Loucy (cell line): Measurements from ENCODE around the gene ATP9A.
"Not testable (repeated sequence)": the region's sequence is repeated elsewhere in the genome, so short reads cannot be mapped to it uniquely, and the experiment has no call there.

Experiments
- H2AFZ ChIP-seq: fragments of 200-600 bp; sonication (generic); 2 replicates; pipeline ENCODE4 v1.6.0; 2016; ENCODE audit warnings: antibody characterized with exemption, mild to moderate bottlenecking, low read length, moderate library complexity
- H3F3A ChIP-seq: fragments of 200-600 bp; 2 replicates; pipeline ENCODE4 v1.6.0; 2016; ENCODE audit warnings: antibody characterized with exemption, low read depth, mild to moderate bottlenecking
- H3K27me3 ChIP-seq: fragments of 200-600 bp; sonication (generic); 2 replicates; pipeline ENCODE4 v1.6.1; 2014; ENCODE audit warnings: low read length, mild to moderate bottlenecking; ENCODE audit not compliant: insufficient read depth, poor library complexity, severe bottlenecking
- H3K36me3 ChIP-seq: fragments of 200-600 bp; sonication (generic); 2 replicates; pipeline ENCODE4 v1.6.1; 2016; ENCODE audit warnings: low read length; ENCODE audit not compliant: insufficient read depth
- H3K4me1 ChIP-seq: fragments of 200-600 bp; sonication (generic); 2 replicates; pipeline ENCODE4 v1.5.1; 2014; ENCODE audit warnings: low read length, mild to moderate bottlenecking; ENCODE audit not compliant: insufficient read depth, poor library complexity, severe bottlenecking
- H3K4me2 ChIP-seq: fragments of 200-600 bp; sonication (generic); 2 replicates; pipeline ENCODE4 v1.6.0; 2014; ENCODE audit warnings: antibody characterized with exemption, low read length, low read depth, mild to moderate bottlenecking; ENCODE audit not compliant: poor library complexity, severe bottlenecking
- H3K4me3 ChIP-seq: fragments of 200-600 bp; sonication (generic); 2 replicates; pipeline ENCODE4 v1.5.1; 2014; ENCODE audit warnings: low read length, mild to moderate bottlenecking, mixed read lengths; ENCODE audit not compliant: poor library complexity, severe bottlenecking
- H3K79me2 ChIP-seq: fragments of 200-600 bp; sonication (generic); 2 replicates; pipeline ENCODE4 v1.6.1; 2014; ENCODE audit warnings: low read length; ENCODE audit not compliant: insufficient read depth
- H3K9ac ChIP-seq: fragments of 200-600 bp; sonication (generic); 2 replicates; pipeline ENCODE4 v1.6.0; 2014; ENCODE audit warnings: mild to moderate bottlenecking, low read depth, low read length, moderate library complexity; ENCODE audit not compliant: poor library complexity, severe bottlenecking
- H3K9me2 ChIP-seq: fragments of 200-600 bp; sonication (generic); replicated peaks from 2 replicates; pipeline ENCODE4 v1.6.1; 2016; ENCODE audit warnings: low read depth, low read length, mixed read lengths
- H3K9me3 ChIP-seq: fragments of 200-600 bp; sonication (generic); 2 replicates; pipeline ENCODE4 v1.6.1; 2014; ENCODE audit warnings: mild to moderate bottlenecking, antibody characterized with exemption, low read length, low read depth; ENCODE audit not compliant: insufficient read depth
- H4K20me1 ChIP-seq: fragments of 200-600 bp; sonication (generic); 2 replicates; pipeline ENCODE4 v1.6.0; 2014; ENCODE audit warnings: antibody characterized with exemption, low read length, mild to moderate bottlenecking; ENCODE audit not compliant: insufficient read depth, poor library complexity, severe bottlenecking
- EZH2phosphoT487 ChIP-seq: fragments of 200-600 bp; IDR thresholded peaks from 2 replicates; pipeline ENCODE4 v1.6.1; 2018; ENCODE audit warnings: antibody characterized with exemption, mild to moderate bottlenecking, moderate library complexity, borderline replicate concordance
- TF ChIP-seq, protein P1 (sequence below): fragments of 200-600 bp; sonication (generic); conservative IDR thresholded peaks from 2 replicates; pipeline ENCODE4 v1.5.1; 2014; ENCODE audit warnings: mild to moderate bottlenecking, antibody characterized with exemption, low read length

Gene ATP9A

DNA sequence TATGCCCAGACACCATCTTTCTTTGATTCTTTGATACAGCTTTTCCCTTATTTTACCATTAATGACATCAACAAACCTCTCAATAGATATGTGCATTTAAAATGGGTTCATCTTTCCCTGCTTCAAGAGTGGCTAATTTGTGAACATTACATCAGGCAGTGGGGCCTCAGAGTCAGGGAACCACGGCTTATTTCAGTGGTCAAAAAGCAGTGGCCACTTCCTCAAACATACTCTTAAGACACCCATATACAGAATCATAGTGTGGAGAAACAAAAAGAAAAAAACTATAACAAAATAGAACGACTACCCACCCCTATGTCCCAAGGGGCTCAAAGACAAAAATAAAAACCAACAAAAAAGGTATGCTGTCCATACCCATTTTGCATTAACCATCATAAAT lies 21.2 kb upstream of the ATP9A start:
- Histone ChIP-seq H3K9me2 (no peaks in the 10 kb centered on the region; the same call in 1 of the 2 replicates), H3K27me3 (no peaks in the 10 kb centered on the region), H3K79me2 (no peaks in the 10 kb centered on the region), H3F3A (no peaks in the 10 kb centered on the region), H3K4me2 (no peak overlapping the region), H3K4me1 (no peaks in the 10 kb centered on the region), H2AFZ (0 out of 2 replicates have a peak overlapping the region, but pooled peaks have one; percentile 8), H3K9me3 (no peaks in the 10 kb centered on the region), H4K20me1 (no peaks in the 10 kb centered on the region), H3K9ac (no peak overlapping the region), H3K4me3 (no peak overlapping the region), H3K36me3 (no peaks in the 10 kb centered on the region)
- TF ChIP-seq, protein P1, sequence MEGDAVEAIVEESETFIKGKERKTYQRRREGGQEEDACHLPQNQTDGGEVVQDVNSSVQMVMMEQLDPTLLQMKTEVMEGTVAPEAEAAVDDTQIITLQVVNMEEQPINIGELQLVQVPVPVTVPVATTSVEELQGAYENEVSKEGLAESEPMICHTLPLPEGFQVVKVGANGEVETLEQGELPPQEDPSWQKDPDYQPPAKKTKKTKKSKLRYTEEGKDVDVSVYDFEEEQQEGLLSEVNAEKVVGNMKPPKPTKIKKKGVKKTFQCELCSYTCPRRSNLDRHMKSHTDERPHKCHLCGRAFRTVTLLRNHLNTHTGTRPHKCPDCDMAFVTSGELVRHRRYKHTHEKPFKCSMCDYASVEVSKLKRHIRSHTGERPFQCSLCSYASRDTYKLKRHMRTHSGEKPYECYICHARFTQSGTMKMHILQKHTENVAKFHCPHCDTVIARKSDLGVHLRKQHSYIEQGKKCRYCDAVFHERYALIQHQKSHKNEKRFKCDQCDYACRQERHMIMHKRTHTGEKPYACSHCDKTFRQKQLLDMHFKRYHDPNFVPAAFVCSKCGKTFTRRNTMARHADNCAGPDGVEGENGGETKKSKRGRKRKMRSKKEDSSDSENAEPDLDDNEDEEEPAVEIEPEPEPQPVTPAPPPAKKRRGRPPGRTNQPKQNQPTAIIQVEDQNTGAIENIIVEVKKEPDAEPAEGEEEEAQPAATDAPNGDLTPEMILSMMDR: no peak
- TF ChIP-seq EZH2phosphoT487: no peak

DNA sequence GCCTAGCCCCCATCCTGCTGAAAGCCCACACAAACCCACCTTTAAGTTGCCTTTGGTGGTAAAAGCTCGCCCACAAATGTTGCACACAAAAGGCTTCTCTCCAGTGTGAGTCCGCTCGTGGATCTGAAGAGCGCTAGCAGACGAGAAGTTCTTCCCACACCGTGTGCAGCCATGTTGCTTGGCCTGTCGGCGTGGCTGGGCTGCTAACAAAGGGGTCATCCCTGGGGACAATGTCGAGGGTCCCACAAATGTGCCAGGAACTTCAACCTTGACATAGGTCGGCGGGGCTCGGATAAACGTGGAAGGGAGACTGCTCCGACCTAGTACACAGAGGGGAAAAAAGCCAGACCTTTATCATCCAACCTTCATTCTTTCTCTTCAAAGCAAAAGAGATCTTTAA lies 20.6 kb upstream of the ATP9A start:
- H3K36me3 ChIP-seq: no peaks in the 10 kb centered on the region
- no peaks in the 10 kb centered on the region; the same call in 1 of the 2 replicates for H3K9me2 ChIP-seq
- H3K4me3 ChIP-seq: no peak overlapping the region
- no peaks in the 10 kb centered on the region for H4K20me1 ChIP-seq
- H3K4me1 ChIP-seq: no peaks in the 10 kb centered on the region
- H3K79me2 ChIP-seq: no peaks in the 10 kb centered on the region
- no peak for TF ChIP-seq EZH2phosphoT487
- TF ChIP-seq, protein P1: no peak
- H3K27me3 ChIP-seq: no peaks in the 10 kb centered on the region
- H3K4me2 ChIP-seq: no peak overlapping the region
- H3K9ac ChIP-seq: no peak overlapping the region
- no peaks in the 10 kb centered on the region for H3F3A ChIP-seq
- H2AFZ ChIP-seq: no peak overlapping the region
- no peaks in the 10 kb centered on the region for H3K9me3 ChIP-seq

- Histone ChIP-seq H2AFZ (no peak overlapping the region), H3K4me2 (no peak overlapping the region), H3K27me3 (no peaks in the 10 kb centered on the region), H3K4me3 (no peak overlapping the region), H3K9me2 (no peaks in the 10 kb centered on the region), H3K36me3 (no peaks in the 10 kb centered on the region), H4K20me1 (no peaks in the 10 kb centered on the region), H3F3A (no peaks in the 10 kb centered on the region), H3K79me2 (no peaks in the 10 kb centered on the region), H3K9me3 (no peaks in the 10 kb centered on the region; the same call in 1 of the 2 replicates), H3K9ac (no peak overlapping the region), H3K4me1 (no peaks in the 10 kb centered on the region)
- TF ChIP-seq, protein P1: no peak
- TF ChIP-seq EZH2phosphoT487: no peak
These were observed 16.1 kb upstream of the ATP9A start for GRCh38 chr20:51784299-51784698.

GRCh38 chr20:51778229-51778759 lies 10.1 kb upstream of the ATP9A start:
- H3F3A ChIP-seq, H3K9me3 ChIP-seq, H3K4me3 ChIP-seq, H3K27me3 ChIP-seq, H3K79me2 ChIP-seq, H3K4me2 ChIP-seq, H3K36me3 ChIP-seq, H3K9ac ChIP-seq, H2AFZ ChIP-seq, H3K4me1 ChIP-seq, H4K20me1 ChIP-seq, H3K9me2 ChIP-seq: not testable (repeated sequence)
